GM18502 (cell line): Measurements from ENCODE around the gene MEF2C.
"Not testable (repeated sequence)": the region's sequence is repeated elsewhere in the genome, so short reads cannot be mapped to it uniquely, and the experiment has no call there.

Experiments used
- ATAC-seq: cut with Tn5 transposase; IDR thresholded peaks from one replicate; pipeline ENCODE4 v1.9.1; 2021; ENCODE audit warnings: mild to moderate bottlenecking; ENCODE audit not compliant: unreplicated experiment, poor library complexity

Gene MEF2C

DNA sequence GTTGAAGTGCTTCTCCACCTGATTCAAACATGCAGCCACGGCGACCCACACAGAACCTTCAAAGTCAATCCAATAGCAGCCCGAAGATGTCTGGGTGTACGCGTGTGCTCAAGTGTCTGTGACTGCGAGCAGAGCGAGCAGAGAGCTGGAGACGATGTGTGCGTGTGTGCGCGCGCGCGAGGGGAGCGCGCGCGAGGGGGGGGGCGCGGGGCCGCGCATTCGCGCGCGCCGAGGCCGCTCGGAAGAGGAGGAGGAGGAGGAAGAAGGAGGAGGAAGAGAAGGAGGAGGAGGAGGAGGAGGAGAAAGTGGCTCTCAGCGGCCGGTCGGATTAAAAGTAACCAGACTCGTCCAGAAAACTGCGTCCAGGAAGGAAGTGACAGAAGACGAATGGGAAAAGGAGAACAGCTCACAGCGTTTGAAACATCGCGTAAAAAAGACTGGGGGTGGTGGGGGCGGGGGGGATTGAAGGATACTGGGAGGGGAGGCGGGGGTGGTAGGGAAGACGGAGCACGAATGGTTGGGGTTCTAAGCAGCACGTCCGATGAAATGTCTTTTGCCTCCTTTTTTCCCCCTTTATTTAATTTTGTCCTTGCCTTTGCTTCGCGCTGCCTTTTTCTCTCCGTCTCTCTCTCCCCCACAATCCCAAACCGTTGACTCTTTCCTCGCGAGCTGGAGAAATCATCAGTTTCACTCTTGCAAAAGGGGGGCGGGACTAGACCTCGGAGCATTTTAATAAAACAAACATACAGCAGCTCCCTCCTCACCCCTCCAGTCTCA, at the start of gene MEF2C:
Gene MEF2C, minus strand, starts transcription at position 126 of the 777 bp plus-strand sequence. CDS start 59,396 bp downstream, outside the sequence.
- peak; percentile 32 for ATAC-seq

GRCh38 chr5:88932541-88932940, 49.6 kb upstream of the MEF2C start:
- no peak for ATAC-seq

GRCh38 chr5:88930335-88930734, 47.4 kb upstream of the MEF2C start:
- no peak for ATAC-seq

DNA sequence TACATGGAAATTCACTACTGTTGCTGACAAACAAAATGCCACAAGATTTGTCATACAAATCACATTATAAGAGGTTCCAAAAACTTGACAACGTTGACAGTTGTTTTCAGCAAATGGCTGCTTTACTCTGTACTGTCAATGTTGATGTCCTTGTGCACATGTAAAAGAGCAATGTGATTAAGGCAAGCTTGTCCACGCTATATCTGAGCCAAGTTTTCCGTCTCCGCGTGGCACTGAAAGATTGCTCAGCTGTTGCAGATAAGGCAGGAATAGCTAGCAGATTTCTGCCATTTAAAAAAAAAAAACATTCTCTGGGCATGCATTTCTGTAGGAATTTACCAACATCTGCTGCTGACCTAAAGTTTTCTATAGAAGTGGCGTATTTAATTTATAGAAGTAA, 46.4 kb upstream of the MEF2C start:
- no peak for ATAC-seq

DNA sequence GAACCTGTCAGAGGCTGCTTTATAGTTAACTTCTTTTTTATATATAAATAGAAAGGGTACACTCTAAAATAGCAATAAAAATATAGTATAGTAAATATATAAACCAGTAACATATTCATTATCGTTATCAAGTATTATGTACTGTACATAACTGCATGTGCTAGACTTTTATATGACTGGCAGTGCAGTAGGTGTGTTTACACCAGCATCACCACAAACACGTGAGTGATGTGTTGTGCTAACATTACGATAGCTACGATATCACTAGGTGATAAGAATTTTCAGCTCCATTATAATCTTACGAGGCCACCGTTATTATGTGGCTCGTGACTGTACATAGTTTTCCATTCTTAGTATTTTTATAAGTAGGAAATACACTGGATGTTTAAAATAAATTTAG, 43.8 kb upstream of the MEF2C start:
- no peak for ATAC-seq

- ATAC-seq, result no peak
Observed at GRCh38 chr5:88925692-88926490, 42.9 kb upstream of the MEF2C start.

DNA sequence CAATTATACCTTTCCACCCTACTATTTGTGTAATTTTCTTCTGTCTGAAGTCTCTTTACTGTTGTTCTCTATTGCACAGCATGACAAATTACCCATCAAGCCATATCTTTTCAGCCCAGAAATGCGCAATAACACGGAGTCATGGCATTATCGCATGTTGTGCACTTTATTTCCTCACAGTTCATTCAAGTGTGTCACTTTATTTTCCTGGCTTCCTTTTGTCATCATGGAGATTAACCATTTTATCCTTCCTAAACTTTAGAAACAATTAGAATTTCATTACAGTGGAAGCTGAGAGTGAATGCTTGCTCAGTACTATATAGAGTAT, 41.3 kb upstream of the MEF2C start:
- no peak for ATAC-seq

DNA sequence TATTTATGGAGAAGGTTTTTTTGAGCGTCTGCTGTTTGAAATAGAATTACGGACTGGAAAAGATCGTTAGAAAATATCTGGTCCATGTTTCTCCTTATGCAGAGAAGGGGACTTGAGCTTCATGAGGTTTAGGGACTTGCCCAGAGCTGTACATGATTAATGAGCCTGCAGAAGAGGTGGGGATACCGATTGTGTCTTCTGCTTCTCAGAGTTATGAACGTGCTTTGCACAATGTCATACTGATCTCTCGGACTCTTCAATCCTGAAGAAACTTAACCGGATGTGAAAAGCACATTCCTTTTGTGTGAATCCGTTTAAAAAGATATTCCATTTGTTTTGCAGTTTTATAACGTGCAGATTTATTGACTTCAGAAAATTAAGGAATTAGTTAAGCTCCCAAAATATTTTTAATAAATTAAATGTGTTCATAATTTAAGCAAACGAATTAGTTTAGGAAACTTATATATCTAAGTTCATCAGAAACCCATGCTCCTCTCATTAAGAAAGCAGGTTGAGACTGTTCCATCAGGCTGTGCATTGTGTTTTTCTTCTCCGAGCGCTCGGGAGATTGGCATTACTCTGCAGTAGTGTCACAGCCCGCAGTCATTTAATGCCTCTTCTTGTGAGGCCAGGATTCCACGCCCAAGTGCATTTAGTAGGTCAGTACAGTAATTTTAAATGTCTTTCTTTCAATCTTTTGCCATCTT, 40.8 kb upstream of the MEF2C start:
- no peak for ATAC-seq

- not testable (repeated sequence) for ATAC-seq
Observed at GRCh38 chr5:88912743-88913142, 29.8 kb upstream of the MEF2C start.

DNA sequence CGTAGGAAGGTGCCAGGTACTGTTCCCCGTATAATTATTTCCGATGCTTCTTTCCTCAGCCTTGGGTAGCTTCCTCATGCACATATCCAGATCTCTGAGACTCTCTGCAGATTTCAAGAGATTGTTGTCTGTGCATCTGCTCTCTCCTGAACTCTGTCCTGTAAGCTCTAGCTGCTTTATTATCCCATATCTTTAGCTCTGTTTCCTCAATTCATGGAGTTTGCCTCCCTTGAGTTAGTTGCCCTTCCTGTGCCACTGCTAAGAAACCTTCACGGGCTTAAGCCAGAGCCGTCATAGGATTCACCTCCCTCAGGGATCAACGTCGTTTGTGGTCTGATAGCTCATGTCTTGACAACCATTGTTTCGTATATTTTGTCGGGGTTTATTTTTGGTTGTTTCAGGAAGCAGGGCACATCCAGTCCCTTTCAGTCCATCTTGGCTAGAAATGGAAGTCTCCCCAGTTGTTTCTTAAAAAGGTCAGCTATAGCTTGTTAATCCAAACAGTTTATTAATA, 28.1 kb upstream of the MEF2C start:
- not testable (repeated sequence) for ATAC-seq

DNA sequence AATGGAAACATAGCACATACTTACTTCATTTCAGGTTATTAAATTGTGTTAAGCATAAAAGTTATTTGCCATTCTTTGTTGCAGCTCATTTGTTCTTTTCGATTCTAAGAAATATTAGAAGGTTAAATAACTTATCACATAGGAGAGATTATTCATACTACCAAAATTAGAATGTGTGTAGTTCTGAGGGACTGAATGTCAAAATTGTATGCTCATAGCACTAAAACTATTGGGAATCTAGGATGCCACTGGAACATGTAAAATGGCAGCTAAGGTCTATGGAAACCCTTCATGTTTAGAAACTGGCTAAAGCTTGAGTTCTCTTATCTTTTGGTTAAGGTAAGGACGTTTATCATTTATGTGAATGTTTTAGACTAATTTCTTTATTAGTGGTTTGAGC, 21.5 kb upstream of the MEF2C start:
- not testable (repeated sequence) for ATAC-seq

DNA sequence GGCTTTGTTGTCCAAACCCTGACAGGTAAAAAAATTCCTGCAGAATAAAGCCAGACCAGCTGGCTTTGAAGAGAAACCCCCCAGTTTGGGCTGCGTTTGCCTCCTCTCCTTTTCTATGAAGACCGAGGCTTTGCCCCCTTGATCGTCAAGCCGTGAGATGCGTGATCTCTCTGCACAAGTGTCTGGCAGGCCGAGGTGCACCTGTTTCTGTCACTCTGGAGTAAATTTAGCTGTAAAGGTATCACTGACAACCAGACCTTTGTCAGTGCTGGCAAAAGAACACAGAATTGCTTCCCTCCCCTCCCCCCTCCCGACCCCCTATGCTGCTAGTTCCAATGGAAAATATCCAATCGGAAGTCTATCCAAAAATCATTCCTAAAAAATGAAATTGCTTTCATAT, 21.0 kb upstream of the MEF2C start:
- ATAC-seq, result not testable (repeated sequence)

- not testable (repeated sequence) for ATAC-seq
Observed at GRCh38 chr5:88901077-88901476, 18.1 kb upstream of the MEF2C start.

DNA sequence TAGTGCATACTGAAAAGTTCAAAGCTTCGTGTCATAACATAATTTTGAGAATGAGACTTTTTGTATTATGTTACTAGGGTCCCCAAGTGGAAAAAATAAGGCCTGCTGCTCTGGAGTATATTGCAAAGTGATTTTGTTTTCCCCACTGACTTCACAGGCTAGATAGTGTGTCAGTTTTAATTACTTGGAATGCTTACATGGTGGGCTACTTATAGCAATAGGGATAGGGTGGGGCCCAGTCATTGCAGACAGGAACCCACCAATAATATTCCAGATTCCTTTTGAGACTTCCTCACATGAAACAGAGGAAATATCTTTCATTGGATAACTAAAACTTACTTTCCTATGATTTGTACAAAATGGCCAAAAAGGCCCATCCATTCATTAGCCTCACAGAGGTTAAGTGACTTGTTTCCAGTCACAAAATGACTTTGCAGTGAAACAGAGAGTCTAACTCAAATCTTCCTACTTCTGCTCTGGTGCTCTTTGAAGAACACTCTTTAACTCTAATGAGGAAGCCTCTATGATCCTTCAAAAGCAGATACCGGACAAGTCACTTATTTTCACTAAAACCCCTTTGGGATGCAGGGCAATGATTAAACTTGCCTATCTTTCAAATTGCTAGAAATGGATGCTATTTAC, 16.2 kb upstream of the MEF2C start:
- no peak for ATAC-seq

GRCh38 chr5:88897748-88898147, 14.8 kb upstream of the MEF2C start:
- ATAC-seq, result no peak

DNA sequence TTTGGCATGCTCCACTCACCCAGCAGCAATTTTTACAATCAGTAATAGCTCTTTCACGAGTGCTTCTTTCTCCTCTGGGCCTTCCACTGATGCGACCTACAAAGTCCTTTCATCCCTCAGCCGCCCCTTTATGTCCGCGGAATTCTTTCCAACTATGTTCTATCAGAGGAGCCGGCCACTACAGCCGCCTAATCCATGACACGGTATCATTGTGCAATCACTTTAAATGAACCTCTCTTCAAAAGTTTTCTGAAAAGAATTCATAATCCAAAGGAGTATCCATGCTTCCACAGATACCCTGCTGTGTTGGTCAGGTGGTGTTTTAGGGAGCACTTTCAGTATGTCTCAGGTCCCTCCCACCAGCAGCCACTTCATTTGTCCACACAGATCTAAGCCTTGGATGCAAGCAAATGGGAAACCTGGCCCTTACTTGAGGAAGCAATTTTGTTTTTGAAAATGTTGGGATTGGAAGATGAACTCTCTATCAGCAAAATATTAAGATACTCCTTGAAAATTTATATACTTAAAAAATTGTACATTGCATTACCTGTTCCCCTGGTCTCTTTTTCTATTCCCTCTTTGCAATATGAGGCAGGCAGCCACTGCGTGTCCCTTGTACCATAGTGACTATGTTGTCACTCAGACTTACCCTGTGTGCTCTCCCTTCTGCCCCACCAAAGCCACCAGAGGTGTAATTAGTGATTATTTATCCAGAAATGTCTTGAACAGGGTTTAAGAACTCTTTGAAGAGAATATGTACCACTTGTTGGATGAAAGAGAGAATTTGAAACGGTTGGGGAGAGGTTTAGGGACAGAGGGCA, 12.9 kb upstream of the MEF2C start:
- ATAC-seq, result no peak

DNA sequence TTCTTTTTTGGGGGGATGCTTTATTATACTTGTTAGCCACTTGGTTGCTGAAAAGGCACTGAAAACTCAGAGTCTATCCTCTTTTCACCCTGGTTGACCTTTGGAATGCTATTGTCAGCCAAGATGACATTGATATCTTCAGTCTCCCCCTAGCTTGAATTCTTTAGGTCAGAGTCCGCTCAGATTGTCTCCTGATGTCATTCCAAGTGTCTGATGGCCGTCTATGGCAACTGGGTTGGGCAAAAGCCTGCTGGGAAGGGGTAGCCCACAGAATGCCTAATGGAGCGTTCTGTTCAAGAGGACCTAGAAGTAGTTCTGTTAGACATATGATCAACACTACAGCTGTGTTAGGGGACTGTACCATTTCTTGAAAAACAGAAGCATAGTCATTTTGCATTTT, 9.7 kb upstream of the MEF2C start:
- ATAC-seq, result no peak

DNA sequence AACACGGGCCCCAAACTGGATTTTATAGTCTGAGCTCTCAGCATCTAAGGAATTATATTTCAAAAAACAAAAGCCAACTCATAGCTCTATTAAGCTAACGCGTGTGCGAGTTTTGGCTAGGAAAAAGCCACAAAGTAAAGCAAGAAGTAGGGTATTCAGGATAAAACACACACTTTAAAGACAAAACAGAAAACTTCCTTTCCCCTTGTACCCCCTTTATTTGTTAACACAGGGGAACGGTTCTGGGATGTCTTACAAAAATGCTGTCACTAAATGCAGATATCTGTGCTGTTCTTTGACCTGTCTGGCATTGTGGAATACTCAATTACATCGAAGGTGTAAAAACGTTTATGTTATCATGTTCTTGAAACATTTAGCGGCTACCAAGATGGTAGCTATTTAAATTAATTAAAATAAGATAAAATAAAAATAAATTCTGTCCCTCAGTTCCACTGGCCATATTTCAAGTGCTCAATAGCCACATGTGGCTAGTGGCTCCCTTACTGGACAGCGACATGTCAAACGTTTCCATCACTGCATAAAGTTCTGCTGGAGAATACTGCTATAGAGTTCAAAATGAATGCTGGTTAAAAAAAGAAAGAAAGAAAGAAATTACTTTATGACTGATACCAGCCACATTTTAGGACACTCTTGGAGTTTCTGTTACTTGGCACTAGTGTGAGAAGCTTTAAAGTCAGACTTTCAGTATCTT, 7.2 kb upstream of the MEF2C start:
- no peak for ATAC-seq
